22Rv1 (cell line): ENCODE results near the gene MLLT3.

Source experiments
- H3K27ac ChIP-seq: fragments of 450-650 bp; 2 replicates; pipeline ENCODE4 v1.5.1; 2017
- ZFX ChIP-seq: fragments of 450-650 bp; IDR thresholded peaks from 2 replicates; pipeline ENCODE4 v1.6.1; 2017; ENCODE audit warnings: antibody characterized with exemption, borderline replicate concordance
- TF ChIP-seq, protein P1 (sequence below): fragments of 450-650 bp; IDR thresholded peaks from 2 replicates; pipeline ENCODE4 v1.5.1; 2017; ENCODE audit warnings: mild to moderate bottlenecking

Gene MLLT3

DNA sequence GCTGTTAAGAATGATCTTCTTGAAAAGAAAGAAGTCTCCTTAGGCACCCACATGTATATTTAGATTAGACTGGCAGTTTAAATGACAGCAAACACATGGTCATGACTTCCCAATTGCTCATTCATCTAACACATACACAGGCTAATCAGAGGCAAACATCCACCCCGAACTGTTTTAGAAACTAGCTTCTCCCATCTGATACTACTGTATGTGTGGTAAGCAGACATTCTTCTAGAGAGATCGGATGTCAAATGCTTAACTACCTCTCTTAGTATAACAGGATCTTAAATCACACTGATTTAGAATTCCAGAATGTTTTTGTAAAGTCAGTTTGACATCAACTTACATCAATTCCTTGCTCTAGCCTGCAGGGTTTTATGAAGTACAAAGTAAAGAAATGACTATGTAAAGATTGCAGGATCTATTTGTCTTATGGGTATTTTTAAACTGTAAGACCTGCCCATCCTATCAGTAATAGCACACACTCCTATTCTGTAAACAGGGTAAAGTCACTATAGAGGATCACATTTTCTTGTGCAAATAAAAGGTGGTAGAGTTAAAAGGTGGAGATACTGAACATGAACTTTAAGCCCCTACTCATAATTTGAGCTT lies 239.7 kb downstream of the MLLT3 start:
- TF ChIP-seq, protein P1, sequence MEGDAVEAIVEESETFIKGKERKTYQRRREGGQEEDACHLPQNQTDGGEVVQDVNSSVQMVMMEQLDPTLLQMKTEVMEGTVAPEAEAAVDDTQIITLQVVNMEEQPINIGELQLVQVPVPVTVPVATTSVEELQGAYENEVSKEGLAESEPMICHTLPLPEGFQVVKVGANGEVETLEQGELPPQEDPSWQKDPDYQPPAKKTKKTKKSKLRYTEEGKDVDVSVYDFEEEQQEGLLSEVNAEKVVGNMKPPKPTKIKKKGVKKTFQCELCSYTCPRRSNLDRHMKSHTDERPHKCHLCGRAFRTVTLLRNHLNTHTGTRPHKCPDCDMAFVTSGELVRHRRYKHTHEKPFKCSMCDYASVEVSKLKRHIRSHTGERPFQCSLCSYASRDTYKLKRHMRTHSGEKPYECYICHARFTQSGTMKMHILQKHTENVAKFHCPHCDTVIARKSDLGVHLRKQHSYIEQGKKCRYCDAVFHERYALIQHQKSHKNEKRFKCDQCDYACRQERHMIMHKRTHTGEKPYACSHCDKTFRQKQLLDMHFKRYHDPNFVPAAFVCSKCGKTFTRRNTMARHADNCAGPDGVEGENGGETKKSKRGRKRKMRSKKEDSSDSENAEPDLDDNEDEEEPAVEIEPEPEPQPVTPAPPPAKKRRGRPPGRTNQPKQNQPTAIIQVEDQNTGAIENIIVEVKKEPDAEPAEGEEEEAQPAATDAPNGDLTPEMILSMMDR, result no peak
- no peak for TF ChIP-seq ZFX
- H3K27ac ChIP-seq, result peak overlapping the region; percentile 92

DNA sequence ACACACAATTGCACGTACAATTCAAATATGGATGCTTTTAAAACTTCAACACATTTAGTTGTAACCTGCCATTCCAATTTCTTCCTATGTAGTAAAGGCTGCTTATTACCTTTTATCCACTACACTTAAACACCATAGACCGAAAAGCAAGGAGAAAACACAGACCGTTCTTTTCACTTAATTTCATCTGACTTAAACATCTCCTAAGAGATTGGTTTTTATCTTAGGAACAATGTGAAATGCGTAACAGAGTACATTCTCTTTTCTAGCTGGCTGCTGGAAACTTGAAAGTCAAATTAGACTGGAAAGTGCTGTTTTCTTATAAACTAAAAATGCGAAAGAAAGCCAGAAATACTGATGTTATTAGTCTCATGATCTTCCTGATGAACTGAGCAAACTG lies 241.8 kb downstream of the MLLT3 start:
- H3K27ac ChIP-seq, result peak overlapping the region; percentile 92
- TF ChIP-seq ZFX, result no peak
- TF ChIP-seq, protein P1, result no peak

DNA sequence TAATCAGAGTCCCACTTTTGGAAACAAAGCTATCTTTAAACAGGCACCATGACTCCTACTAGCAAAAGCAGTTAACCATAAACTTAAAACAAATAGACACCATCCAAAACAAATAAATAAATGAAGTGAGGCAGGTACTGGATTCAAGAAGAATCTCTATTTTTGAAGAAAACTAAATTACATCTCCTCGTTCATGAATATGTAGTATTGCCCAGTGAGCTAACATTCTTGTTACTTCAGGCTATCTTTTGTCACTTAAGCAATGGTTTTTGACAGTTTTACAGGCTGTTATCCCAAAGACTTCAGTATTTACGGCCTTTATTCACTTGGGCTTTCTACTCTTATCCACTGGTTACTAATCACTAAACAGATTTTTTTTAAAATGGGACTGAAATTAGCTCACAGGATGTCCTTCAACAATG lies 242.5 kb downstream of the MLLT3 start:
- H3K27ac ChIP-seq, result peak overlapping the region; percentile 92
- TF ChIP-seq, protein P1, result no peak
- TF ChIP-seq ZFX, result no peak

DNA sequence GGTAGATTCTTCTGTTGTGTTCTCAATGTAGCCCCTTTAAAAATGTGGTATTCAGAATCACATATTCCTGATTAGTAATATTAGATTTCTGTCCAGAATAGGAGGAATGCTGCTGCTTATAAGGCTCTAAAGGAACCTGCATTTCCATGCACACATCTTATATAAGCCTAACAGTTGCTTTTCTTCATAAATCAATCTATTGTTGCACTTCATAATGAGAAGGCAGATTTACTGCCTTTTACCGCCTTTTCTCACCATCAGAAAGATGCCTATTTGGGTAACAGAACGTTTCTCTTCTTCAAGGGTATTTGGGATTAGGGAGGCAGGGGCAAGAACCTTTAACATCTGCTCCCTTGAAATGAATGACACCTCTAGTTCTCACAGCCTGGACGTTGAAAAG lies 243.4 kb downstream of the MLLT3 start:
- H3K27ac ChIP-seq, result peak overlapping the region; percentile 92
- TF ChIP-seq, protein P1, result no peak
- no peak for TF ChIP-seq ZFX

DNA sequence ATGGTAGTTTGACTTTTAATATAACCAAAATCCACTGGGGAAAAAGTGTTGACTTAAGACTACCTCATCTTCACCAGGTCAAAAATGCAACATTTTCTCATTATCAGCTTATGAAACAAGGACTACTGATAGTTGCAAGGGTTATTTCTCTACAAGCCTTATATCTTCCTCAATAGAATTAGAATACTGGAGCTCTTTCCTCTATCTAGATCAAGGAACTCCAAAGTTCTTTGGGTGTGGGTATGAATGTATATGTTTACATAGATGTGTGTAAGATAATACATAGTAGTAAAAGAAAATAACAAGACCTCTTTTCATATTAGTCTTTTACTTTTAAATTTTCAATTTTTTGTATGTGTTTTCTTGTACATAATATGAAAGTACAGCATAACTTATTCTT lies 244.5 kb downstream of the MLLT3 start:
- TF ChIP-seq, protein P1, result no peak
- no peak for TF ChIP-seq ZFX
- H3K27ac ChIP-seq, result peak overlapping the region; percentile 92

DNA sequence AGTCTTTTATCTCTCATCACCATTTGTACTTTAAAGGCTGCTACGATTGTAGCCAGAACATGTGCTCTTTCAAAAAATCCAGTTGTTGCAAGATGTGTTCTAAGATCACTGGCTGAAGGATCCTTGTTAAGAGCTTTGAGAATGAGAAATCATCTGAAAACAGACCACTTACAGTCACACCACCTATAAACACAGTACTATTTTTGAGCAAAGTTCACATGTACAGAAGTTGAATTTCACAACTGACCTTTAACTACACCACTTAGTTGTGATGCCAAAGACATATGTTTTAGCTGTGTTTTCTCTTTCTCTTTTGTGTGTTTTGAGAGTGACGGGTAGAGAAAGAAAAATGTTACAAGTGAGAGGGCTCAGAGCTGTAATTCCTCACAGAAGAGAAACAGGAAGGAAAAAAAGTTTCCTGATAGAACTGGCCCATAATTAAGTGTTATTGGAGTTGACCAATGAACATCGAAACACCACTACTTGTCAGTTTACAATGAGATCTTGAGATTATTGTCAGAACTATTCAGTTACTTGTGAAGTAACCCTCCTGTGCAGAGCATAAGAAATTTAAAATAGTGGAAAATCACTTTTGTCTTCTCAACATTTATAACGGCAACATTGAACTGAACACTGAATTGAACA lies 245.4 kb downstream of the MLLT3 start:
- no peak for TF ChIP-seq ZFX
- TF ChIP-seq, protein P1, result no peak
- H3K27ac ChIP-seq, result no peak overlapping the region

DNA sequence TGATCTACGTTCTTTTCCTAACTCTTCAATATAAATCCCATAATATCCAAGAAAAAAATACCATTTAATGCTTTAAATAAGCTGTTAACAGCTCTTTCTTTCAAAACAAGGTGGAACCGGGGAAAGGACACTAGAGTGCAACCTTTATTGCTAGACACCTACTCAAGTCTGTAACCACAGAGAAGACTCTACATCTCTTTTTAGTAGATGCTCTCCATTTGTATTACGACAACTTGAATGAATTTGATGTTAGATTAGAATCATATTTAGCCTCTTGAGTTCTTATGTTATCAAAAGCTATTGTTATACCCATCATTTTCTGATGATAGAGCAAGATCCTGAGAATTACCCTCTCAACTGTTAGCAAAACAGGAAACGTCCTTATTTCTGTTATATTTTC lies 246.3 kb downstream of the MLLT3 start:
- TF ChIP-seq, protein P1, result no peak
- no peak for TF ChIP-seq ZFX
- no peak overlapping the region for H3K27ac ChIP-seq
